Kasumi-1 (cell line): Measurements from ENCODE around the gene KRTAP5-9.
A peak's percentile ranks its signal among the peaks of the same experiment; 100 is the strongest.
"Not testable (repeated sequence)": the region's sequence is repeated elsewhere in the genome, so short reads cannot be mapped to it uniquely, and the experiment has no call there.

Experiments used
- DNase-seq, 2 experiments: peaks; one replicate each; lab custom pipeline; 2025; lab: John Stamatoyannopoulos, UW

KRTAP5-9 gene

DNA sequence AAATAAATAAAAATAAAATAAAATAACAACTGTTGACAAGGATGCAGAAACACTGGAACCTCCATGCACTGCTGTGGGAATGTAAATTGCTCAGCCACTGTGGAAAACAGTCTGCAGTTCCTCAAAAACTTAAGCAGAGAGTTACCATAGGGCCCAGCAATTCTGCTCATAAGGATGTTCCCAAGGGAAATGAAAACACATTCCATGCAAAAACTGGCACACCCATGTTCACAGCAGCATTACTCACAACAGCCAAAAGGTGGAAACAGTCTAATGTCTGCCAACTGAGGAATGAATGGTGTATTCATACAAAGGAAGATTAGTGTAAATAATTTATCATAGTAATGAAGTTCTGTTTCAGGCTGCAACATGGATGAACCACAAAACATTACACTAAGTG, 13.9 kb downstream of the KRTAP5-9 start:
- DNase-seq, result no peak

DNA sequence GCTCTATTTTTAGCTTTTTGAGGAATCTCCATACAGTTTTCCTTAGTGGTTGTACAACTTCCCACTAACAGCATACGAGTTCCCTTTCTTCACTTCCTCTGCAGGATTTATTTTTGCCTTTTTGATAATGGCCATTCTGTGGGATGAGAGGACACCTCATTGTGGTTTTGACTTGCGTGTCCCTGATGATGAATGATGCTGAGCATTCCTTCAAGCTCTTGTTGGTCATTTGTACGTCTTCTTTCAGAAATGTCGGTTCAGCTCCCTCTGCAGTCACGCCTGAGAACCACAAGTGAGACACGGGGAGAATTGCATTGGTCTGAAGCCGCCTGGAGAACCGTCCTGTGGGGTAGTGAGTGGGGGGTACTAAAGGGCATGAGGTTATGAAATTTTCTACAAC, 15.2 kb downstream of the KRTAP5-9 start:
- DNase-seq, result peak; percentile 78 to 84

DNA sequence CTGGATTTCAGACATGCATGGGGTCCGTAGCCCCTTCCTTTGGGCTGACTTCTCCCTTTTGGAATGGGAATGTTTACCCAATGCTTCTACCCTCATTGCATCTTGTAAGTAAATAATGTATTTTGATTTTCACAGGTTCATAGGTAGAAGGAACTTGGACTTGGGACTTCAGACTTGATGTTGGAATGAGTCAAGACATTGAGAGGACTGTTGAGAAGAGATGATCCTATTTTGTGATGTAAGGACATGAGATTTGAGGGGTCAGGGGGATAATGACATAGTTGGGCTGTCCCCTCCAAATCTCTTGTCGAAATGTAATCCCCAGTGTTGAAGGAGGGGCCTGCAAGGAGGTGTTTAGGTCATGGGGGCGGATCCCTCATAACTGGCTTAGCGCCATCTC, 16.2 kb downstream of the KRTAP5-9 start:
- DNase-seq, result no peak

DNA sequence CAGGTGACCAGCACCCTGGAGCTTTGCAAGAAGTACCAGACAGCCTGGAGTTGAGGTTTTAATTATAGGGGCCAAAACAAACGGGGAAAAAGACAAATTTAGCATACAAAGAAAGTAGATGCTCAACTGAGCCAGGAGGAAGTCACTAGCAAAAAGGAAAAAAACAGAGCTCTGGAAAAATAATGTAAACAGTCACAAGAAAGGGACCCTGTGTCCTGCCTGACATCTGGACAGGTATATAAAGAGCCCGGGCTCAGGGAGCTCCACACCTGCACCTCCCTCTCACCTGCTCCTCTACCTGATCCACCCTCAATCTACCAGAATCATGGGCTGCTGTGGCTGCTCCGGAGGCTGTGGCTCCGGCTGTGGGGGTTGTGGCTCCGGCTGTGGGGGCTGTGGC, 17.0 kb downstream of the KRTAP5-9 start, which contains the start of gene KRTAP5-10:
TSS of gene KRTAP5-10 (plus strand) at position 301 of the 400 bp plus-strand sequence. CDS start at position 326, 25 bp downstream.
- no peak for DNase-seq

DNA sequence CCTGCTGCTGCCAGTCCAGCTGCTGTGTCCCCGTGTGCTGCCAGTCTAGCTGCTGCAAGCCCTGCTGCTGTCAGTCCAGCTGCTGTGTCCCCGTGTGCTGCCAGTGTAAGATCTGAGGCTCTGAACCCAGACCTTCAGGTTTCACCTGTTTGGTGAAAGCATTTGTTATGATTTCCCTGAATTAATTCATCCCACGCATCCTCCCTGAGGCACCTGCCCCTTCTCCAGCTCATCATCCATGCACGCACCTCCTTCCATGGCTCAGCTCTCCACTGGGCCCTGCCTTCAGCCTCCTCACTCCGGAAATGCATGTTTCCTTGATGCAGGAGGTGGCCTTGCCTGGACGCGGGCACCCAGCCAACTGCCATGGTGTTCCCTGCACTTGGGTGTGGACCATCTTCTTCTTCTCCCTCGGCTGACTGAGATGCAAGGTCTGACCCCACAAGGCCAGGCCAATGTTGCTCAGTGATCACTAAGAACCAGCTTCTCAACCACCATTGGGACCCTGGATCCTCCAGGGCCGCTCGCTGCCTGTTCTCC, 17.9 kb downstream of the KRTAP5-9 start:
- DNase-seq, result no peak

DNA sequence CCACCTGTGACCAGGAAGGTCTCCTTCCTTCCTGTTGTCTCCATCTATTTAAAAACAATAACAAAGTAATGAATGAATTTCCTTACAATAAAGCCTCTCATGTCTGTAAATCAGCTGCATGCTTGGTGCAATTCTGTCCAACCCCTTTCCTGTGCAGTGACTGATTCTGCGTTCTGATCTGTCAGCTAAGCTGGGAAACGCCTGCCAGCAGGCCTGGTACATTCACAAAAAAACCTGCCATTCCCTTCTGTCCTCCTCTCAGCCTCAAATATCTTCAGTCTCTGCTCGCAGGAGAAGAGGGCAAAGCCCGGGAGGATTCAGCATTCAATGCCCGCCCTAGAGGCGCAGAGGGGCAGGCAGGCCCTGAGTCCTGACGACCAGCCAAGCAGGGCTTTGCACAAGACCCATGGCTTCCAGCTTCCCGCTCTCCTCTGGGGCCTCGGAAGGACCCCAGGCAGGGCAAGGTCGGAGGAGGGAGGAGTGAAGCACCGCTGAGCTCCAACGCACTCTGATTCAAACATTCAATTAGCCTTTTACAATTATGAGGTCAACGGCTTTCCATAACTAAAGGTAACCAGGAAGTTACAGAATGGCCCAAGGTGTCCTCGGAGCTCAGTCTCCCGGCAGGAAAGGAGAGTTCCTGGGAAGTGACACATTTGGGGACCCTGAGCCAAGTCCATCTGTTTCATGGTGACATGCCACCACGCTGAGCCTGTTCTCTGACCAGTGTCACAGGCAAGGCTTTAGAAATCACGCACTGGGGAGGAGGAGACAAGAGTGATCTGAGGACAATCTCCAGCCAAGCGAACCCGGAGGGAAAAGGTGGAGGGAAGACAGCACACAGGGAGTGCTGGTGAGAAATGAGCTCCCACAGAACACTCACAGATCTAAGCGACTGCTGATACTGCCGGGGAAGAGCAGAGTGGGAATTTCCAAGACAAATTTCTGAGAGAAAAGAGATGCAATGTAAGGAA, 18.7 kb downstream of the KRTAP5-9 start:
- not testable (repeated sequence) for DNase-seq

DNA sequence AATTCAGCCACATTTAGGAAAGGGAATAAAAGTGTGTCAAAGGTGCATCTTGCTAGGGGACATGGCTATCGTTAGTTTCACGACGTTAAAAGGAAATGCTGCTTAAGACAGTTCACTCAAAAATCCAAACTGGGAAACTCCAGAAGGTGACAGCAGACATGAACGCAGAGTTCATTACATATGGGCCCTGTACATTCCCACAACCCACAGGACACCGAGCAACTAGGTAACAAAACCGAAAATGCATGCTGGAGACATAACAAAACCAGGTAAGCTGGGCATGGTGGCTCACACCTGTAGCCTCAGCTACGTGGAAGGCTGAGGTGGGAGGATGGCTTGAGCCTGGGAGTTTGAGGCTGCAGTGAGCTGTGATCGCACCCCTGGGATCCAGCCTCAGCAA, 19.4 kb downstream of the KRTAP5-9 start:
- DNase-seq, result not testable (repeated sequence)

DNA sequence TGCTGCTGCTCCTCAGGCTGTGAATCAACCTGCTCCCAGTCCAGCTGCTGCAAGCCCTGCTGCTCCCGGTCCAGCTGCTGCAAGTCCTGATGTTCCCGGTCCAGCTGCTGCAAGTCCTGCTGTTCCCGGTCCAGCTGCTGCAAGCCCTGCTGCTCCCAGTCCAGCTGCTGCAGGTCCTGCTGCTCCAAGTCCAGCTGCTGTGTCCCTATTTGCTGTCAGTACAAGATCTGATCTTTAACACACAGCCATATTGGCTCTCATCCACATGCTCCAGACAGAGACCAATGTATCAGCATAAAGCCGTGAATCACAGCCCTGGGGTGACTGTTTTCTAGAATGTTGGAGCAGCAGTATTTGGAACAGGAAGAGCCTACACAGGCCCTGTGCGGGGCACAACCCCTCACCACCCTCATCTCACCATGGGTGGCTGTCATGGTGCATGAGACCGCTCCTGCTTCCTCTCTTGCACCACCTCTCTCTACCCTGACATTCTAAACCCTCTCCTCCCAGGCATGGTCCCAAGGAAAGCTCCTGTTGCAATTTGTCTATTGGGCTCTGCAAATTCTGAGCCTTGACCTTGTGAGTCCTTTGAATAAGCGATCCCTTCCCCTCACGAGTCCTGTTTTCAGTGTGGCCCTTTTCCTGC, 20.6 kb downstream of the KRTAP5-9 start:
- no peak for DNase-seq

DNA sequence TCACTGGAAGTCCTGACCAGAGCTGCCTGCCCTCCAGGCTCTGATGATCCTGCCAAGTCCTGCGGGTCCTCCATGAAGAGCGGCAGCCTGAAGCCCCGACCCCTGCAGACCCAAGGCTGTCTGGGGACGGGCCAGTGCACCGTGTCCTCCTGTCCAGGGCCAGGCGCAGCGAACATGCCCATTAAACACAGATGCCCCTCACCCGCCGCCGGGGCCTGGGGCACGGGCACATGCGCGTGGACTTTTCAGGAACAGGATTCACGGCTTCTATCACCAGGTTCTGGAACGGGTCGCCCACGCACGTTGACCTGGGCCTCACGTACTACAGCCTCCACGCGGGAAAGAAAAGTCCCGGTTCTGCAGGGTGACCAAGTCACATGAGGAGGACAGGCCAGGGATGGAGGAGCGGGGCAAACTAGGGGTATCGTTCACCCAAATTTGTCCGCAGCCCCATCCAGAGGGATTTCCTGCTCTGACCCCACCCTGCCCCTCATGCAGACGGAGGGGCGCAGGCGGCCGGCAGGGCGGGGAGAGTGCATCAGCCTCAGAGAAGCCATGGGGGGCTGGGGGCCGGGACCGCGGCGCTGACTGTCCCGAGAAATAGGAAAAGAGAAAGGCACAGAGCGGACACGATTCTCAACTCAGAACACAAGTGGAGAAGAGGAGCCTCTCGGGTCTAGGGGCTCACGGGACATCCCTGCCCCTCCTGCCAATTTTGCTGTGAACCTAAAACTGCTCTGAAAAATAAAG, 23.1 kb downstream of the KRTAP5-9 start:
- DNase-seq, result not testable (repeated sequence)

DNA sequence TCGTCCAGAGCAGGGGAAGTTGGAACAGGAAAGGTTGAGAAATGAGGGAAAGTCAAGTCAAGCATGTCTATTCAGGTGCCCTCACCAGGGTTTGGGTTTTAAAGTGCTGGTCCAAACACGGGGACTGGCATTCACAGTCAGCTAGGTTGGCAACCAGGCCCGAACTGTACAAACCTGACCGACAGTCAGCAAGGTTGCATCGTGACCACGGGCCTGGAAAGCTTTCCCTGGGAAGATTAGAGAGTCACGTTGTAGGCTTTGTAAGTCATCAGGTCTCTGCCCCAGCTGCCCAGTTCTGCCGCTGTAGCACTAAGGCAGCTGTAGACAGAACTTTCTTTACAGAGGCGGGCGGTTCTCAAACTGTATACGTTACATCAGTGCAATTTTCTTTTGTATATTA, 24.6 kb downstream of the KRTAP5-9 start:
- DNase-seq, result no peak

DNA sequence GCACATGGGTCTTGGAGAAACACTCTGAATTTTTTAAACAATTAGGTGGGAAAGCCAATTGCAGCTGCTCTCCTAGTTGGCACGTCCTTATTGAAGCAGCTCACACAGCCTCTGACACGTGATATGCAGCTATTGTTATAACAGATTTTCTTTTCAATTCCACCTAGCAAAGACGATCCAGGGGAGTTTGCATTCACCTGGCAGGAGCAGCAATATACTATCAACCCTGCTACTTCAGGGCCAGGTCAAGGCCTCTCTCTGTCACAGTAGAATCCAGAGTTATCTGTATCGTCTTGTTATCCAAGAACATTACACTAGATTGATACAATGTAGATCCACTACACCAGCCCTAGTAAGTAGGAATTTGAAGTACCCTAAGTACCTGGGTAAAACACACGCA, 26.2 kb downstream of the KRTAP5-9 start:
- no peak for DNase-seq

DNA sequence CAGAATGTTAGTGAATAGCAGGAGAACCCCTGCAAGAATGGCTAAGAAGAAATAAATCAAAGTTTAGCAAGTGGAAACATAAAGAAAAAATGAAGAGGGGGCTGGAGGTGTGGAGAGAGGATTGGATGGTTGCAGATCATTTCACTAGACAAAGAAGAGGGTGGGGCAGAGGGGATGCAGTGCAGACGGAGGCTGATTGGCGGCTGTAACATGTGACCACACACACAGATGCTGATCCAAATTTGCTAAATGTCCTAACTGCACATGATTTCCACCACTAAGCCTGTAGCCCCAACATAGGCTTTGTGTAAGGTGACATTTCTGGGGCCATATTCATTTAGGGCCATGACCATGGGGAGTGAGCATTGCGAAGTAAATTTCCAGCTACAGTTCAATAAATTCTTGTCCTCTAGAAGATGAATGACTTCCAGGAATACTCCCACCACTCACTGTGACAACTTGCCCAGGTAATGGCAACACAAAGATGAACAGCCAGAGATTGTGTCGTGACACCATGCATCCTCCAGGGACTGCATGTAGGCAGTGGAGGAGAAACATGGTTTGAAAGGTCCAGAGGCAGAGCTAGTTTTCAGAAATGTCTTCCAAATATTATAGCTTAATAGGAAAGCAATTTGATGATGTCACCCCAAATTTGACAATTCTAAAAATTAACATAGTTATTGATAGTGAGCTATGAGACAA, 27.7 kb downstream of the KRTAP5-9 start:
- DNase-seq, result no peak

DNA sequence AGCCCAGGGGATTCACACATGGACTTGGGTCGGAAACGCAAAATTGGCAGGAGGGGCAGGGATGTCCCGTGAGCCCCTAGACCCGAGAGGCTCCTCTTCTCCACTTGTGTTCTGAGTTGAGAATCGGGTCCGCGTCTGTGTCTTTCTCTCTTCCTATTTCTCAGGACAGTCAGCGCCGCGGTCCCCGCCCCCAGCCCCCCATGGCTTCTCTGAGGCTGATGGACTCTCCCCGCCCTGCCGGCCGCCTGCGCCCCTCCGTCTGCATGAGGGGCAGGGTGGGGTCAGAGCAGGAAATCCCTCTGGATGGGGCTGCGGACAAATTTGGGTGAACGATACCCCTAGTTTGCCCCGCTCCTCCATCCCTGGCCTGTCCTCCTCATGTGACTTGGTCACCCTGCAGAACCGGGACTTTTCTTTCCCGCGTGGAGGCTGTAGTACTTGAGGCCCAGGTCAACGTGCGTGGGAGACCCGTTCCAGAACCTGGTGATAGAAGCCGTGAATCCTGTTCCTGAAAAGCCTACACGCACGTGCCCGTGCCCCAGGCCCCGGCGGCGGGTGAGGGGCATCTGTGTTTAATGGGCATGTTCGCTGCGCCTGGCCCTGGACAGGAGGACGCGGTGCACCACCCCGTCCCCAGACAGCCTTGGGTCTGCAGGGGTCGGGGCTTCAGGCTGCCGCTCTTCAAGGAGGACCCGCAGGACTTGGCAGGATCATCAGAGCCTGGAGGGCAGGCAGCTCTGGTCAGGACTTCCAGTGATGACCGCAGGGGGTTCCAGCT, 28.7 kb downstream of the KRTAP5-9 start:
- not testable (repeated sequence) for DNase-seq

DNA sequence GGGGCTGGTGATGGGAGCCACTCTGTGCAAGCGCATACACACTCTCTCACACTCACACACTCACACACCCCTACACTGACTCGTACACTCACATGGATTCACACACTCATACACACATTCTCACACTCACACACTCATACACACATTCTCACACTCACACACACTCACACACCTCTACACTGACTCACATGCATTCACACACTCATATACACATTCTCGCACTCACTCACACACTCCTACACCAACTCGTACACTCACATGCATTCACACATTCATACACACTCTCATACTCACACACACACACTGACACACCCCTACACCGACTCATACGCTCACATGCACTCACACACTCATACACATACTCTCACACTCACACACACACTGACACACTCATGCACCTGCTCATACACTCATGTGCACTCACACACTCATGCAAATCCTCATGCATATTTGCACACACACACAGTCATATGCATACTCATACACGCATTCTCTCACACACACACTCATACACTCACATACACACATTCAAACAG, 29.3 kb downstream of the KRTAP5-9 start:
- DNase-seq, result no peak

DNA sequence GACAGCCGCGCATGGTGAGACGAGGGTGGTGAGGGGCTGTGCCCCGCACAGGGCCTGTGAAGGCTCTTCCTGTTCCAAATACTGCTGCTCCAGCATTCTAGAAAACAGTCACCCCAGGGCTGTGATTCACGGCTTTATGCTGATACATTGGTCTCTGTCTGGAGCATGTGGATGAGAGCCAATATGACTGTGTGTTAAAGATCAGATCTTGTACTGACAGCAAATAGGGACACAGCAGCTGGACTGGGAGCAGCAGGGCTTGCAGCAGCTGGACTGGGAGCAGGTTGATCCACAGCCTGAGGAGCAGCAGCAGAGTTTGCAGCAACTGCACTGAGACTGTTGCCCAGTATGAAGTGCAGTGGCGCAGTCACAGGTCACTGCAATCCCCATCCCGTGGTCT, 31.3 kb downstream of the KRTAP5-9 start:
- DNase-seq, result not testable (repeated sequence)

DNA sequence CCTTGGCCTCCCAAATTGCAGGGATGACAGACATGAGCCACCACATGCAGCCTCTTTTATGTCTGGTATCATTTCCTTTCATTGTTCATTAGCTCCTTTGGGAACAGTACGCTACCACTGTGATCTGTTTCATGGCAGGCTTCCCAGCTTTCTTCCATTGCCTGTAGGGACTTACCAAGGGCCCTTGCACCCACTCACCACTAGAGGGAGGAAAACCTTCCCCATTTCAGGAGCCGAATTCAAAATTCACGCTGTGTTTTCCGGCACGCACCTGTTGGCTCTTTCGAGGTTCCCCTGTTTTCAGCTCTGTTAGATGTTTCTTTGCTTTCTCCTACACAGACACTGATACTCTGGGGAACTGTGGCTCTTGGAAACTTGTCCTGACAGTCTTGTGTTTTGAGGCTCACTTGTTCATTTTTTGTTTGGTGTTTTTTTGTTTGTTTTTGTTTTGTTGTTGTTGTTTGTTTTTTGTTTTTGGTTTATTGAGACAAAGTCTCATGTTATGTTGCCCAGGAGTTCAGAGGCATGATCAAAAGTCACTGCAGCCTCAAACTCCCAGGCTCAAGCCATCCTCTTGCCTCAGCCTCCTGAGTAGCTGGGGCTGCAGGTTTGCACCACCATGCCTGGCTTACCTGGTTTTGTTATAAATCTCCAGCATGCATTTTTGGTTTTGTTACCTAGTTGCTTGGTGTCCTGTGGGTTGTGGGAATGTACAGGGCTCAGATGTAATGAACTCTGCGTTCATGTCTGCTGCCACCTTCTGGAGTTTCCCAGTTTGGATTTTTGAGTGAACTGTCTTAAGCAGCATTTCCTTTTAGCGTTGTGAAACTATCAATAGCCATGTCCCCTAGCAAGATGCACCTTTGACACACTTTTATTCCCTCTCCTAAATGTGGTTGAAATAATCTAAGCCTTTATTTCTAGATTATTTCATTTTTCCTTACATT, 32.1 kb downstream of the KRTAP5-9 start:
- peak; percentile 59 to 65 for DNase-seq

DNA sequence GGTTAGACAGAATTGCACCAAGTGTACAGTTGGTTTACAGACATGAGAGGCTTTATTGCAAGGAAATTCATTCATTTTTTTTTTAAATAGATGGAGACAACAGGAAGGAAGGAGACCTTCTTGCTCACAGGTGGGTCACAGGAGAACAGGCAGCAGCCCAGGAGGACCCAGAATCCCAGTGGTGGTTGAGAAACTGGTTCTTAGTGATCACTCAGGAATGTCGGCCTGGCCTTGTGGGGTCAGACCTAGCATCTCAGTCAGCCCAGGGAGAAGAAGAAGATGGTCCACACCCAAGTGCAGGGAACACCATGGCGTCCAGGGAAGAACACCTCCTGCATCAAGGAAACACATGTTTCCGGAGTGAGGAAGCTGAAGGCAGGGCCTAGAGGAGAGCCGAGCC, 33.6 kb downstream of the KRTAP5-9 start:
- DNase-seq, result no peak

DNA sequence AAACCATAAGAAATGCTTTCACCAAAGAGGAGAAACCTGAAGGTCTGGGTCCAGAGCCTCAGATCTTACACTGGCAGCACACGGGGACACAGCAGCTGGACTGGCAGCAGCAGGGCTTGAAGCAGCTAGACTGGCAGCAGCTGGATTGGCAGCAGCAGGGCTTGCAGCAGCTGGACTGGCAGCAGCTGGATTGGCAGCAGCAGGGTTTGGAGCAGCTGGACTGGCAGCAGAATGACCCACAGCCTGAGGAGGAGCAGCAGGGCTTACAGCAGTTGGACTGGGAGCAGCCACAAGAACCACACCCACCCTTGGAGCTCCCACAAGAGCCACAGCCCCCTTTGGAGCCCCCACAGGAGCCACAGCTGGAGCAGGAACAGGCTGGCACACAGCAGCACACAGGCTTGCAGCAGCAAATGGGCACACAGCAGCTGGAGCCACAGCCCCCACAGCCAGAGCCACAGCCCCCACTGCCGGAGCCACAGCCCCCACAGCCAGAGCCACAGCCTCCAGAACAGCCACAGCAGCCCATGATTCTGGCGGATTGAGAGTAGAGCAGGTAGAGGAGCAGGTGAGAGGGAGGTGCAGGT, 34.2 kb downstream of the KRTAP5-9 start, which contains the start of gene KRTAP5-11:
TSS of gene KRTAP5-11 (minus strand) at position 567 of the 587 bp plus-strand sequence. CDS start at position 529, 38 bp downstream.
- no peak for DNase-seq

DNA sequence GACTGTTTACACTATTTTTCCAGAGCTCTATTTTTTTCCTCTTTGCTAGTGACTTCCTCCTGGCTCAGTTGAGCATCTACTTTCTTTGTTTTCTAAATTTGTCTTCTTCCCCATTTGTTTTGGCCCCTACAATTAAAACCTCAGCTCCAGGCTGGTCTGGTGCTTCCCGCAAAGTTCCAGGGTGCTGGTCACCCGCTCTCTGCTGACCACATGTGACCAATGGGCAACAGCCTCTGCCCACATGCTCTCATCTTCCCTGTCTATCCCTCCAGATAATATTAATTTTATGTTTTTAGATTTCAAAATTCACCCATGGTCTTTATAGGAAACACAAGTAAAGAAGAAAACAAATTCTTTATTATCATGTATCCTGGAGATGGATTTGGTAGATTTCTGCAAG, 34.7 kb downstream of the KRTAP5-9 start:
- DNase-seq, result not testable (repeated sequence)
